Coronary artery (tissue), 2 donors: ENCODE measurements around the gene IL9R.
"Not testable (repeated sequence)": the region's sequence is repeated elsewhere in the genome, so short reads cannot be mapped to it uniquely, and the experiment has no call there.

Experiments
- DNase-seq: peaks from one replicate; pipeline ENCODE4 v3.0.0-alpha.2; 2017; ENCODE audit warnings: low spot score
- H3K27ac ChIP-seq, 2 donors: fragments of 200-600 bp; sonication (generic); one replicate each; pipeline ENCODE4 v1.5.1; 2016 to 2019
- H3K4me3 ChIP-seq: fragments of 200-600 bp; sonication (generic); 2 replicates; pipeline ENCODE4 v1.5.1; 2016; ENCODE audit warnings: mild to moderate bottlenecking, moderate library complexity

Gene IL9R

DNA sequence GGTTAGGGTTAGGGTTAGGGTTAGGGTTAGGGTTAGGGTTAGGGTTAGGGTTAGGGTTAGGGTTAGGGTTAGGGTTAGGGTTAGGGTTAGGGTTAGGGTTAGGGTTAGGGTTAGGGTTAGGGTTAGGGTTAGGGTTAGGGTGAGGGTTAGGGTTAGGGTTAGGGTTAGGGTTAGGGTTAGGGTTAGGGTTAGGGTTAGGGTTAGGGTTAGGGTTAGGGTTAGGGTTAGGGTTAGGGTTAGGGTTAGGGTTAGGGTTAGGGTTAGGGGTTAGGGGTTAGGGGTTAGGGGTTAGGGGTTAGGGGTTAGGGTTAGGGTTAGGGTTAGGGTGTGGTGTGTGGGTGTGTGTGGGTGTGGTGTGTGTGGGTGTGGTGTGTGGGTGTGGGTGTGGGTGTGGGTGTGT, 33.0 kb downstream of the IL9R start:
- not testable (repeated sequence) for H3K4me3 ChIP-seq, DNase-seq, H3K27ac ChIP-seq
